ENCODE results near the gene INPP5D.

INPP5D gene

GRCh38 chr2:233173115-233173514 is 113.0 kb downstream of the INPP5D start:
- TF ChIP-seq CTCF (IDR thresholded peaks at IDR 0.05; ENCODE audit: extremely low read depth, missing control alignments), result no peak
- DNase-seq (ENCODE audit: low spot score), result no peak

GRCh38 chr2:233174137-233174536 is 114.0 kb downstream of the INPP5D start:
- DNase-seq (ENCODE audit: low spot score), result no peak
- TF ChIP-seq CTCF (IDR thresholded peaks at IDR 0.05; ENCODE audit: extremely low read depth, missing control alignments), result no peak

GRCh38 chr2:233178994-233179847 is 119.1 kb downstream of the INPP5D start:
- no peak for DNase-seq (ENCODE audit: low spot score)
- TF ChIP-seq CTCF (IDR thresholded peaks at IDR 0.05; ENCODE audit: extremely low read depth, missing control alignments), result no peak

- TF ChIP-seq CTCF (IDR thresholded peaks at IDR 0.05; ENCODE audit: extremely low read depth, missing control alignments), result no peak
- DNase-seq (ENCODE audit: low spot score), result no peak
These were observed 119.8 kb downstream of the INPP5D start for GRCh38 chr2:233179848-233180366.

GRCh38 chr2:233183869-233184418 is 123.8 kb downstream of the INPP5D start:
- TF ChIP-seq CTCF (IDR thresholded peaks at IDR 0.05; ENCODE audit: extremely low read depth, missing control alignments), result no peak
- DNase-seq (ENCODE audit: low spot score), result no peak

GRCh38 chr2:233184669-233185068 is 124.5 kb downstream of the INPP5D start:
- DNase-seq (ENCODE audit: low spot score), result no peak
- TF ChIP-seq CTCF (IDR thresholded peaks at IDR 0.05; ENCODE audit: extremely low read depth, missing control alignments), result no peak

- no peak for DNase-seq (ENCODE audit: low spot score)
- TF ChIP-seq CTCF (IDR thresholded peaks at IDR 0.05; ENCODE audit: extremely low read depth, missing control alignments), result no peak
These were observed 125.2 kb downstream of the INPP5D start for GRCh38 chr2:233185330-233185729.

Data from GM20000 (cell line).